ENCODE data around the gene BRINP1. TPM values are rescaled to one million over a fixed set of nuclear protein-coding genes. Genes with fewer than 3 reads are reported as not detected.

The BRINP1 gene
- total and polyA plus RNA-seq, 2 of the 8 experiments (the other 6 are each of a cell fraction or from before 2014, with no cell fraction given): 19.5 to 20.5 TPM

DNA sequence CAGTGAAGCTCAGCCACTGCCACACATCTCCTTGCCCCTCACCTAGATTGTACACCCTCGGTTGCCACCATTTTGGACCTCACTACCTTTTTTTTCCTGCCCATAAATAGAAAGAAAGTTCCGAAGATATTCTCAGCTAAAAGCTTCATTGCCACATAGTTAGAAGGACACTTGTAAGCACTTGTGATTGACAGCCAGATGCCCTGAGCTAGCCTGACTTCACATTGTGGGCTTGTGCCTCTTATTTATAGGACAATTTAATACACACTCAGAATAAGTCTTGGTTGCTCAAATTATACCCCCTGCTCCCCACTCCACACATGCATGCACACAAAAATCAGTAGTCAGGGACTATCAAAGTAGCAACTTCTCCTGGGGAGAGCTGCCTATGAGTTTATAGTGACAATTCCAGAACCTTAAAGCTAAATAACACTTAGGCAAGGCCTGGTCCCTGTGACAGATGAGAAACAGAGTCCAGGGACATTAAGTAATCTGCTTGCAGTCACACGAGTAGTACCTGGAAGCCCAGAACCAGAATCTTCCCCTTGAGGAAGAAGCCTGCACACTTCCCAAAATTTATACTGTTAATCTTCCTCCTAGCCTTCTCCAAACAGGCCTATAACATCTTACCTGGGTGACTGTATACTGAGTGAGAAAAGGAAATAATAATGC is 184.8 kb downstream of the BRINP1 start:
- Histone ChIP-seq H4K8ac (ENCODE audit: extremely low read depth, insufficient read depth, low read length) (no peak overlapping the region), H2AFZ (ENCODE audit: low read length) (no peak overlapping the region), H3K18ac (ENCODE audit: extremely low read depth, low read length) (no peak overlapping the region), H3K36me3 (ENCODE audit: control insufficient read depth in 2 of 4, insufficient read depth in 4 of 4, low read length in 3 of 4) (no peaks in the 10 kb centered on the region), H4K91ac (replicated peaks; ENCODE audit: insufficient read length, low read length) (no peak overlapping the region), H3K9me3 (ENCODE audit: insufficient read depth in 2 of 2, low read depth in 1 of 2, low read length in 1 of 2) (no peaks in the 10 kb centered on the region), H4K5ac (ENCODE audit: insufficient read length, low read depth, low read length) (no peak overlapping the region), H3K27me3 (replicated peaks in 1 of 4; ENCODE audit: control insufficient read depth in 3 of 4, extremely low read depth in 1 of 4, insufficient read depth in 3 of 4, low read length in 3 of 4) (no peaks in the 10 kb centered on the region), H3K4me3 (ENCODE audit: extremely low read depth in 1 of 4, insufficient read depth in 2 of 4, low read depth in 3 of 4, low read length in 4 of 4) (no peak overlapping the region), H2BK15ac (ENCODE audit: low read length) (no peak overlapping the region), H3K14ac (ENCODE audit: insufficient read length) (no peak overlapping the region), H2BK12ac (ENCODE audit: low read depth, low read length) (no peak overlapping the region), H2BK120ac (replicated peaks; ENCODE audit: low read depth, low read length) (no peak overlapping the region), H3K23me2 (ENCODE audit: low read depth, low read length) (no peaks in the 10 kb centered on the region), H3K4ac (replicated peaks; ENCODE audit: insufficient read length, low read depth, low read length) (no peak overlapping the region), H3K56ac (replicated peaks; ENCODE audit: insufficient read length, low read depth, low read length) (no peak overlapping the region), H4K20me1 (replicated peaks in 1 of 2; ENCODE audit: control insufficient read depth in 1 of 2, insufficient read depth in 2 of 2, low read length in 2 of 2) (no peaks in the 10 kb centered on the region), H3K23ac (ENCODE audit: insufficient read length) (no peak overlapping the region), H3K4me2 (ENCODE audit: insufficient read depth in 1 of 2, low read depth in 2 of 2, low read length in 2 of 2) (no peak overlapping the region), H3K79me2 (ENCODE audit: control insufficient read depth in 1 of 2, insufficient read depth in 2 of 2, low read length in 2 of 2) (no peaks in the 10 kb centered on the region), H2BK5ac (ENCODE audit: low read depth, low read length) (no peak overlapping the region), H2BK20ac (ENCODE audit: low read length) (no peak overlapping the region), H3K79me1 (ENCODE audit: low read depth, low read length) (no peaks in the 10 kb centered on the region), H3K4me1 (replicated peaks in 1 of 4; ENCODE audit: control insufficient read depth in 3 of 4, insufficient read depth in 4 of 4, low read length in 3 of 4) (peaks cover 0 to 2% (median under 1%) of the 10 kb centered on the region in 4 experiments; a peak in 3 of 7 replicates), H3K27ac (ENCODE audit: low read depth, low read length) (no peak overlapping the region), H2AK5ac (ENCODE audit: low read depth, low read length) (no peak overlapping the region), H3K9ac (replicated peaks in 1 of 4; ENCODE audit: extremely low read depth in 1 of 4, low read depth in 3 of 4, low read length in 3 of 4) (no peak overlapping the region)
- POLR2A ChIA-PET (ENCODE audit: partially characterized antibody): interaction anchor here (0.5 to 1.6 kb wide), 2 partner anchors 15 to 156 kb away, joined by 4 to 7 read pairs; no protein-coding TSS in a partner anchor
- FAIRE-seq: no peak
- 90% methylated on average over 3 of the region's 3 CpGs; no CpG with 5 or more reads in 1 of the 2 experiments for WGBS, 2 experiments (ENCODE audit: extremely low coverage in 1 of 2, insufficient coverage in 1 of 2, insufficient read length in 1 of 2, insufficient replicate concordance in 2 of 2, low coverage in 1 of 2, low lambda C conversion rate in 2 of 2, missing lambda C conversion rate in 1 of 2)
- DNase-seq (ENCODE audit: low read depth in 1 of 2, low spot score in 2 of 2): no peak
- CTCF ChIA-PET (ENCODE audit: partially characterized antibody): no interaction called here
- no peak for TF ChIP-seq SRF (IDR thresholded peaks at IDR 0.05; ENCODE audit: low read depth, low read length)
- no peak for TF ChIP-seq TCF12 (IDR thresholded peaks at IDR 0.05; ENCODE audit: low read depth, low read length)
- no peak for TF ChIP-seq SIN3A (conservative IDR thresholded peaks at IDR 0.05 in 1 of 2, IDR thresholded peaks at IDR 0.05 in 1 of 2; ENCODE audit: low read depth in 1 of 2, low read length in 2 of 2)
- TF ChIP-seq RBBP5 (IDR thresholded peaks at IDR 0.05; ENCODE audit: borderline replicate concordance, low read depth, low read length): no peak
- TF ChIP-seq BCL11A (IDR thresholded peaks at IDR 0.05; ENCODE audit: low read depth in 2 of 2, low read length in 2 of 2): no peak
- no peak for TF ChIP-seq MAFK (IDR thresholded peaks at IDR 0.05; ENCODE audit: low read depth, low read length)
- no peak for TF ChIP-seq BRCA1 (IDR thresholded peaks at IDR 0.05; ENCODE audit: low read depth, low read length)
- TF ChIP-seq TAF1 (IDR thresholded peaks at IDR 0.05; ENCODE audit: low read depth, low read length): no peak
- no peak for TF ChIP-seq JUND (IDR thresholded peaks at IDR 0.05; ENCODE audit: low read length)
- no peak for TF ChIP-seq E2F6 (IDR thresholded peaks at IDR 0.05)
- no peak for TF ChIP-seq RXRA (IDR thresholded peaks at IDR 0.05; ENCODE audit: insufficient read depth, low read depth, low read length)
- no peak for TF ChIP-seq ATF3 (IDR thresholded peaks at IDR 0.05; ENCODE audit: insufficient read depth, low read depth, low read length)
- TF ChIP-seq SP2 (IDR thresholded peaks at IDR 0.05; ENCODE audit: low read length): no peak
